ENCODE measurements around the gene AMOTL1.
"Not testable (repeated sequence)": the region's sequence is repeated elsewhere in the genome, so short reads cannot be mapped to it uniquely, and the experiment has no call there.

AMOTL1 gene

DNA sequence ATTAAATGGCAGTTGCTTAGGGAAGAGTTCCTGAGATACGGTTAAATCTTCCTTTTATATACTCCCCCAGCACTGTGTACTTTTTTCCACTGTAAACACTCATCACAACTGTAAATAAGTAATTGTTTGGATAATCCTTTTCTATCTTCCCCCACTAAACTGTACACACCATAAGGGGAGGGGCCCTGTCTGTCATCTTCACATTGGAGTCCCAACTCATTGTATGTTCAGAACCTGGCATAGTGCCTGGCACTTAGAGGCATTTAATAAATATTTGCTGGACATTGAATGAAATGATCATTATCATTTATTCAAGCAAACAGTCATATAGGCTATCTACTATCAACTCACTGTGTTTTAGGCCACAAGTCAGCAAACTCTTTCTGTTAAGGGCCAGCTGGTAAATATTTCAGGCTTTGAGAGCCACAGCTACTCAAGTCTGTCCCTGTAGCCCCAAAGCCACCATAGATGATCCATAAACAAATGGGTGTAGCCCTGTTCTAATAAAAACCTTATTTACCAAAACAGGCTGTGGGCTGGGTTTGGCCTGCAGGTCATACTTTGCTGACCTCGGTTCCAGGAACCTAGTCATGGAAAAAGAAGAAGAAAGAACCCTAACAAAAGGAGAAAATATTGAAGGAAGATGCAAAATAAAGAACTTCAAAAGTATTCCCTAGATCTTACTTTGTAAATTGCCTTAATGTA lies 70.0 kb downstream of the AMOTL1 start:
- peaks cover 14% of the 10 kb centered on the region; the same call in 1 of the 2 replicates for H3K36me3 ChIP-seq (ENCODE audit: insufficient read depth, low read length)
- no peaks in the 10 kb centered on the region for H3K27me3 ChIP-seq (ENCODE audit: insufficient read depth, low read length)
- H3K4me3 ChIP-seq (ENCODE audit: low read depth, low read length), result no peak overlapping the region
- H3K4me1 ChIP-seq (ENCODE audit: control insufficient read depth, insufficient read depth, low read length, unreplicated experiment), result peaks cover 19% of the 10 kb centered on the region
- H3K79me2 ChIP-seq (ENCODE audit: control insufficient read depth, insufficient read depth, low read length, unreplicated experiment), result peaks cover 4% of the 10 kb centered on the region
- no peak overlapping the region for H3K27ac ChIP-seq (ENCODE audit: low read depth, low read length)
- no peak overlapping the region for H2AFZ ChIP-seq (ENCODE audit: low read length, unreplicated experiment)

DNA sequence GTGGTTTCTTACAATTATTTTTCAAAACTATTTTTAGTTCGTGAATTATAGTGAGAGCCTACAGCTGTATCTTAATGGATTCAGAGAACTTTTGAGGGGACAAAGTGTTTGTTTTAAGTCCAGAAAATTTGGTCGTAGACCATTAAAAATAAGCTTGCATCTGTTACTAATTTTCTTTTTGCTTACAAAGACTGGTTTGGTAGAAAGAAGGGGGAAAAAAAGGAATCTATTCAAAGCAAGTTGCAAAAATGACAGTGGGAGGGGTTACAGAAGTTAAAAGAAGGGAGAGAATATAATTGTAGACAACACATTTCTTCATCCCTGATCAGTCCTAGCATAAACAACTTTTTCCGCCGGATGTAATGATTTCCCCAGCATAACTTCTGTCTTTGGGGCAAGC lies 72.1 kb downstream of the AMOTL1 start:
- Histone ChIP-seq H3K27me3 (ENCODE audit: insufficient read depth, low read length) (no peaks in the 10 kb centered on the region), H3K36me3 (ENCODE audit: insufficient read depth, low read length) (peaks cover 12% of the 10 kb centered on the region; the same call in 1 of the 2 replicates), H3K79me2 (ENCODE audit: control insufficient read depth, insufficient read depth, low read length, unreplicated experiment) (peaks cover 4% of the 10 kb centered on the region), H3K27ac (ENCODE audit: low read depth, low read length) (no peak overlapping the region), H2AFZ (ENCODE audit: low read length, unreplicated experiment) (no peak overlapping the region), H3K4me3 (ENCODE audit: low read depth, low read length) (no peak overlapping the region), H3K4me1 (ENCODE audit: control insufficient read depth, insufficient read depth, low read length, unreplicated experiment) (peaks cover 12% of the 10 kb centered on the region)

DNA sequence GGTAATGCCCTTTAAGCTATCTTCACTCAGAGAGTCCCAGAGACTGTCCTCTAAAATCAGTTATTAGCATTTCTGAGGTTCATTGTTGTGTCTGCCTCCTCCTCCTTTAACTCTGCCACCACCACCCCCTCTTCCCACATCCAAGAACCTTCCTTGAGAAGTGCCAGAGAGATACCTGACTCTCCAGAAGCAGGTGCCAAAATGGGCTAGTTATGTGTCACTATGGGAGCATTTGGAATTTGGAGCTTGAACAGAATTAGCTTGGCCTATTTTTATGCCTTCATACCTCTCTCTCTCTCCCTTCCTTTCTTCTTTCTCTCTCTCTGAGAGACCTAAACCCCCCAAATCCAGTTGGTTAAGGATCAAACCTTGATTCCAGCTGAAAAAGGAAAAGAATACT lies 75.9 kb downstream of the AMOTL1 start:
- peaks cover 9% of the 10 kb centered on the region; the same call in 1 of the 2 replicates for H3K36me3 ChIP-seq (ENCODE audit: insufficient read depth, low read length)
- no peak overlapping the region for H3K27ac ChIP-seq (ENCODE audit: low read depth, low read length)
- H3K27me3 ChIP-seq (ENCODE audit: insufficient read depth, low read length), result no peaks in the 10 kb centered on the region
- H3K79me2 ChIP-seq (ENCODE audit: control insufficient read depth, insufficient read depth, low read length, unreplicated experiment), result no peaks in the 10 kb centered on the region
- no peak overlapping the region for H3K4me3 ChIP-seq (ENCODE audit: low read depth, low read length)
- H3K4me1 ChIP-seq (ENCODE audit: control insufficient read depth, insufficient read depth, low read length, unreplicated experiment), result no peaks in the 10 kb centered on the region
- no peak overlapping the region for H2AFZ ChIP-seq (ENCODE audit: low read length, unreplicated experiment)

DNA sequence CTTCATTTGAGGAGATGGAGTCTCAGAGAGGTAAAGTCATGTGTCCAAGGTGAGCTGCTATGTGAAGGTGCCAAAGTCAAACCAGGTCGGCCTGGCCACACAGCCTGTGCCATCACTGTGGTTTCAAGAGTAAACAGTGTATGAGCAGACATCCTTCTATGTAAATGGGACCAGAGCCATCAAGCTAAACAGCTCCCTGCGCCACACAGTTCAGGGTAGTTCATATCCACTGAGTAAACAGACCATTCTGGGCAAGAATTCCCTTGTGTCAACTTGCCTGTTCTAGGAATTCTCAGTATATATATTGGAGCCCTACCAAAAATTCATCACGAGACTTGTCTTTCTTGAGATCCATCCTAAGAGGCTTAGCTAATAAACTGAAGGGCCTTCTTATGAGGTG lies 77.5 kb downstream of the AMOTL1 start:
- no peak overlapping the region for H3K4me3 ChIP-seq (ENCODE audit: low read depth, low read length)
- H3K27ac ChIP-seq (ENCODE audit: low read depth, low read length), result no peak overlapping the region
- no peaks in the 10 kb centered on the region for H3K27me3 ChIP-seq (ENCODE audit: insufficient read depth, low read length)
- H3K79me2 ChIP-seq (ENCODE audit: control insufficient read depth, insufficient read depth, low read length, unreplicated experiment), result no peaks in the 10 kb centered on the region
- peaks cover 9% of the 10 kb centered on the region; the same call in 1 of the 2 replicates for H3K36me3 ChIP-seq (ENCODE audit: insufficient read depth, low read length)
- H2AFZ ChIP-seq (ENCODE audit: low read length, unreplicated experiment), result no peak overlapping the region
- H3K4me1 ChIP-seq (ENCODE audit: control insufficient read depth, insufficient read depth, low read length, unreplicated experiment), result no peaks in the 10 kb centered on the region

DNA sequence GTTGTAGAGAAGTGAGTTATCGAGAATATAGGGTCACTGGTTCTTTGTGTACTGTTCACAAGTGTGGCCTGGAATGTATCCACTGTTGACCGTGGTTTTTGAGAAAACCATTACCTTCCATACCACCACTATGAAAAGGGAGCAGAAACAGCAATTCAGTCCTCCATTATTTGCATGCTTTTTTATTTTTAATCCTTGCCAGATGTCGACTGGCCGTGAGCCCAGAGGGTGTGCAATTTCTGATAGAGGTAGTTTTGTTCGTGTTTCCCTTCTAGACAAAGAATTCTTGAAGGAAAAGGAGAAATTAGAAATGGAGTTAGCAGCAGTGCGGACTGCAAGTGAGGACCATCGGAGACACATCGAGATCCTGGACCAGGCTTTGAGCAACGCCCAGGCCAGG lies 81.7 kb downstream of the AMOTL1 start:
- H3K27me3 ChIP-seq (ENCODE audit: insufficient read depth, low read length), result no peaks in the 10 kb centered on the region
- H3K4me3 ChIP-seq (ENCODE audit: low read depth, low read length), result no peak overlapping the region
- no peak overlapping the region for H3K27ac ChIP-seq (ENCODE audit: low read depth, low read length)
- no peaks in the 10 kb centered on the region for H3K4me1 ChIP-seq (ENCODE audit: control insufficient read depth, insufficient read depth, low read length, unreplicated experiment)
- H3K79me2 ChIP-seq (ENCODE audit: control insufficient read depth, insufficient read depth, low read length, unreplicated experiment), result no peaks in the 10 kb centered on the region
- H3K36me3 ChIP-seq (ENCODE audit: insufficient read depth, low read length), result peaks cover 17% of the 10 kb centered on the region; the same call in 1 of the 2 replicates
- no peak overlapping the region for H2AFZ ChIP-seq (ENCODE audit: low read length, unreplicated experiment)

DNA sequence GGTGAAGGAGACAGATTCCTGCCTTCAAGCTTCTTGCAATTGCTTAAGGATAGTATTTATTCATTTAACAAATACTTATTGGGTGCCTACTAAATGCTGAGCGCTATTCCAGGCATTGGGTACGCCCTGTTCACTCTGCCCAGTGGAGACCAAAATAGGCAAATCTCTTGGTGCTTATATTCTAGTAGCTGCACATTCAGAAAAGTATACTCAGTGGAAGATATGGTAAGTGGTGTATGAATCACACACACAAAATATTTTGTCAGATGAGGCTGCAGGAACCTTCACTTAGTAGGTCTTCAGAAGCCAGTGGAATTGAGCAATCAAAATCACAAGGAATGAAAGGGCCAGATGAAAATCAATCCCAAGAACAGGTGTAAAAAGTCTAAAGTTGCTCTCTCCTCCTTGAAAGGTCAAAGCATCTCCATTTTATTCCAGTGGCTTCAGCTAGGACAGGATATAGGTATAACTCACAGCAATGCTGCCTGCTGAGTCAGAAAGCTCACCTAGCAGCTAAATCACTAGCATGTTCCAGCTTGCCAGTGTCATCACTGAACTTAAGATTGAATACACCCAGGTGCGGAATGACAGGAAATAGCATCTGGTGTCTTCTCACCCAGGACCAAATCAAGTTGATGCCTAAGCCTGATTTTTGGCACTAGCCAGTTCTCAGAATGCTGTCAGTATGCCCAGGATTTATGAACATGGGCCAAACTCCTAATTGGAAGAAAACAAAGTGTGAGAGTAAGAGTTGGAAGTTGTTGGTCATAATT lies 83.9 kb downstream of the AMOTL1 start:
- no peaks in the 10 kb centered on the region for H3K79me2 ChIP-seq (ENCODE audit: control insufficient read depth, insufficient read depth, low read length, unreplicated experiment)
- no peak overlapping the region for H2AFZ ChIP-seq (ENCODE audit: low read length, unreplicated experiment)
- H3K4me1 ChIP-seq (ENCODE audit: control insufficient read depth, insufficient read depth, low read length, unreplicated experiment), result no peaks in the 10 kb centered on the region
- no peaks in the 10 kb centered on the region for H3K27me3 ChIP-seq (ENCODE audit: insufficient read depth, low read length)
- H3K4me3 ChIP-seq (ENCODE audit: low read depth, low read length), result no peak overlapping the region
- no peak overlapping the region for H3K27ac ChIP-seq (ENCODE audit: low read depth, low read length)
- peaks cover 19% of the 10 kb centered on the region; the same call in 1 of the 2 replicates for H3K36me3 ChIP-seq (ENCODE audit: insufficient read depth, low read length)

DNA sequence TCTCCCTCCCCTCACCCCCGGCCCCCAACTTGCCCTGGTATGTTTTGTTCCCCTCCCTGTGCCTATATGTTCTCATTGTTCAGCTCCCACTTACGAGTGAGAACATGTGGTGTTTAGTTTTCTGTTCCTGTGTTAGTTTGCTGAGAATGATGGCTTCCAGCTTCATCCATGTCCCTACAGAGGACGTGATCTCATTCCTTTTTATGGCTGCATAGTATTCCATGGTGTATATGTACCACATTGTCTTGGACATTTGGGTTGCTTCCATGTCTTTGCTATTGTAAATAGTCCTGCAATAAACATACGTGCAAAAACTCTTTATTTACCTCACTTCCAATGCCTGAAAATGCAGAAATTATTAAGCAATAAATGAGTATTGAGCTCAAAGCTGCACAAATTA lies 85.1 kb downstream of the AMOTL1 start:
- H2AFZ ChIP-seq (ENCODE audit: low read length, unreplicated experiment); H3K27me3 ChIP-seq (ENCODE audit: insufficient read depth, low read length); H3K27ac ChIP-seq (ENCODE audit: low read depth, low read length); H3K4me3 ChIP-seq (ENCODE audit: low read depth, low read length); H3K79me2 ChIP-seq (ENCODE audit: control insufficient read depth, insufficient read depth, low read length, unreplicated experiment); H3K4me1 ChIP-seq (ENCODE audit: control insufficient read depth, insufficient read depth, low read length, unreplicated experiment): not testable (repeated sequence)
- peaks cover 29% of the 10 kb centered on the region for H3K36me3 ChIP-seq (ENCODE audit: insufficient read depth, low read length)

DNA sequence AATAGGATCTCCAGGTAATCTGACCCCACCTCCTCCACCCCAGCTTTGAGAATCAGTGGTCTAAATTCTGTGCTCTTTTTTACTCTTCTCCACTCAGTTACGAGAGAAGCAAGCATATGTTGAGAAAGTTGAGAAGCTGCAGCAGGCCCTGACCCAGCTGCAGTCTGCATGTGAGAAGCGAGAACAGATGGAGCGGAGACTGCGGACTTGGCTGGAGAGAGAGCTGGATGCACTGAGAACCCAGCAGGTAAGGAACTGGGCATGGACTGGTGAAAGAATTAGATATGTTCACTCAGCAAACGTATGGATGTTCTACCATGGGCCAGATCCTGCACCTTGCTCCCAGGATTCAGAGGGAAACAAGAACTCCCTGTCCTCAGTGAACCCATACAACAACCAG lies 85.7 kb downstream of the AMOTL1 start:
- Histone ChIP-seq H3K36me3 (ENCODE audit: insufficient read depth, low read length) (peaks cover 32% of the 10 kb centered on the region), H3K27me3 (ENCODE audit: insufficient read depth, low read length) (no peaks in the 10 kb centered on the region)

DNA sequence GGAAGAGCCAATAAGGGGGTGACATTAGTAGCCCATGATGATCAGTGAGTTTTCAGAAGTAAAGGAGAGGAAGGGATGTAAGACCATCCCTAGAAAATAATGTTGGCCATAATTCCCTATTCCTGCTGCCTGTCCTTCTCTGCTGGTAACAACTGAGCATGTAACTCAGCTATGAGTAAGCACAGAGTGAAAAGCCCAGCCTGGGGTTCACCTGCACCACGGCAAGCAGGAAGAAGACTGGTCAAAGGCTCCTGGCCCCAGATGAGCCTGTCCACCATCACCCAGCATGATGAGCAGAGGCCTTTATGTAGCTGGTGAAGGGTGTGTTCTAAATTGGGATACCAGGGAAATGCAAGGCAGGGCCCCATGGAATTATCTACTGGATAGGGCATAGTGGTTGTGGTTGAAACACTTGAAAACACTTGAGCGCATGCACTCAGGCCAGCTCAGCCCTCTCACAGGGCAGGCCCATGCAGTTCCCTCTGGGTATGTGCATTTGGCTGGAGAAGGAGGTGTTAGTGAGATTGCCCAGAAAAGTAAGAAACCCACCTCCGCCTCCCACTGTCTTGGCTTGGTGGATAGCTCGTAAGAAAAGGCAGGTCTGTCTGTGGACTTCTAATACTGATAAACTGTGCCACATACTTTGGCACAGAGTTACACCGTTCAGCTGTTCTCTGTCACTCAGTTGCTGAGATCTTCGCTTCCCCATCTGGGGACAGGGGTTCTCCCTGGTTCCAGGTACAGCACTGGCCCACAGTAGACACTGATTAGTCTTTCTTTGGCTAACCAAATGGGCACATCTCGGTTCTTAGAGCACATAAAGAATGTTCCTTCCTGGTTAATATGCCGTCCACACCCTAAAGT lies 86.8 kb downstream of the AMOTL1 start:
- Histone ChIP-seq H3K27me3 (ENCODE audit: insufficient read depth, low read length) (no peaks in the 10 kb centered on the region), H3K4me1 (ENCODE audit: control insufficient read depth, insufficient read depth, low read length, unreplicated experiment) (no peaks in the 10 kb centered on the region), H3K79me2 (ENCODE audit: control insufficient read depth, insufficient read depth, low read length, unreplicated experiment) (no peaks in the 10 kb centered on the region), H3K27ac (ENCODE audit: low read depth, low read length) (no peak overlapping the region), H2AFZ (ENCODE audit: low read length, unreplicated experiment) (no peak overlapping the region), H3K36me3 (ENCODE audit: insufficient read depth, low read length) (peaks cover 43% of the 10 kb centered on the region), H3K4me3 (ENCODE audit: low read depth, low read length) (no peak overlapping the region)

More for the DNA sequence above, 85.7 kb downstream of the AMOTL1 start:
- Histone ChIP-seq H3K79me2 (ENCODE audit: control insufficient read depth, insufficient read depth, low read length, unreplicated experiment) (no peaks in the 10 kb centered on the region), H2AFZ (ENCODE audit: low read length, unreplicated experiment) (no peak overlapping the region), H3K4me1 (ENCODE audit: control insufficient read depth, insufficient read depth, low read length, unreplicated experiment) (no peaks in the 10 kb centered on the region), H3K27ac (ENCODE audit: low read depth, low read length) (no peak overlapping the region), H3K4me3 (ENCODE audit: low read depth, low read length) (no peak overlapping the region)

DNA sequence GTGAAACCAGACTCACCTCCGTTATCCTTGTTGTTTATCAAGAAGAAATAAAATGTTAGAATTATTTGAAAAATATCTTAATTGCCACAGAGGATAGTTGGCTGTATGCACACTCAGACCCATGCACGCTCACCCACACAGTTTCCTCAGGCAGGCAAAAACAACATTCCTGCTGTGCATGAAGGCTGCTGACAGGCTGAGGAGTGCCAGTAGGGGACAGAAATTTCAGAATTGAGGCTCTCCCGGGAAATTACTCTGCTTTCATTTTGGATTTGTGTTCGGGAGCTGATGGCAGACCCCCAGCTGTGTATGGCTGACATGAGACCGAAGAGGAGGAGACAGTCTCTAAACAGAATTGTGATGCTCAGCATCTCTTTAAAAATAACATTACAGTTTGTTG lies 87.5 kb downstream of the AMOTL1 start:
- peaks cover 47% of the 10 kb centered on the region for H3K36me3 ChIP-seq (ENCODE audit: insufficient read depth, low read length)
- no peaks in the 10 kb centered on the region for H3K27me3 ChIP-seq (ENCODE audit: insufficient read depth, low read length)
- H3K4me3 ChIP-seq (ENCODE audit: low read depth, low read length), result no peak overlapping the region
- no peaks in the 10 kb centered on the region for H3K79me2 ChIP-seq (ENCODE audit: control insufficient read depth, insufficient read depth, low read length, unreplicated experiment)
- no peak overlapping the region for H2AFZ ChIP-seq (ENCODE audit: low read length, unreplicated experiment)
- no peaks in the 10 kb centered on the region for H3K4me1 ChIP-seq (ENCODE audit: control insufficient read depth, insufficient read depth, low read length, unreplicated experiment)
- no peak overlapping the region for H3K27ac ChIP-seq (ENCODE audit: low read depth, low read length)
